Measurements from ENCODE around the gene THG1L. TPM values are rescaled to one million over a fixed set of nuclear protein-coding genes. Genes with fewer than 3 reads are reported as not detected.

The THG1L gene
- total RNA-seq, 1 experiment from 2014 or later = 45.3 TPM

DNA sequence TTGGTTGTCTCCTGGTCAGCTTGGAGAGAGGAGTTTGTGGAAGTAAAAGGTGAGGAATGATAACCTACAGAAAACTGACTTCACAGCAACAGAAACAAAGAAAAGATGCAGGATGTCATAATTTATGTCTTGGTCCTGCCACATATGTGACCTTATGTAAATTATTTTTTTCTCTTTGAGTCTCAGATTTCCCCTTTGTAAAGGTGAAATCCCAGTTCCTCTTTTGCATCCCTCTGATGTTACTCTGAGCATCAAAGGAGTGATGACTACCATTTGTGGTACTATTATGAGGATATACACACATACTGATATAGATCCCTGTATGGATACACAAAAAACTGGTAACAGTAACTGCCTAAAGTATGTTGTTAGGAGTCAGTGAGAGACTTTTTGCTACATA, 1.4 kb upstream of the THG1L start:
- TF ChIP-seq EZH2phosphoT487 (IDR thresholded peaks at IDR 0.05; ENCODE audit: borderline replicate concordance, low read length) (no peak), EZH2 (IDR thresholded peaks at IDR 0.05; ENCODE audit: low read length, unreplicated experiment) (no peak), CTCF (conservative IDR thresholded peaks at IDR 0.05; ENCODE audit: low read depth, low read length) (no peak)
- no TSS peak for BruUV-seq (replicated peaks)
- H3K27ac ChIP-seq (ENCODE audit: low read length) = no peak overlapping the region
- H3K4me2 ChIP-seq (ENCODE audit: low read length) = no peak overlapping the region
- no peak overlapping the region for H3K9ac ChIP-seq (ENCODE audit: low read length)
- CTCF ChIA-PET = no interaction called here
- H3K27me3 ChIP-seq (ENCODE audit: low read length) = no peaks in the 10 kb centered on the region
- H3K9me3 ChIP-seq (ENCODE audit: low read length) = no peaks in the 10 kb centered on the region
- peaks cover 8% of the 10 kb centered on the region; the same call in 1 of the 2 replicates for H3K36me3 ChIP-seq (ENCODE audit: low read depth, low read length)
- no peaks in the 10 kb centered on the region for H4K20me1 ChIP-seq (ENCODE audit: low read length)
- no peak overlapping the region for H3K4me3 ChIP-seq (ENCODE audit: low read length)
- peaks cover 15% of the 10 kb centered on the region for H3K4me1 ChIP-seq (ENCODE audit: insufficient read depth, low read length)
- POLR2A ChIA-PET (ENCODE audit: unreplicated experiment) = no interaction called here
- peaks cover 11% of the 10 kb centered on the region for H3K79me2 ChIP-seq (ENCODE audit: low read length)
- ATAC-seq = no peak
- no peak overlapping the region for H2AFZ ChIP-seq (ENCODE audit: low read length)
- no peaks in the 10 kb centered on the region for H3F3A ChIP-seq (ENCODE audit: low read length, unreplicated experiment)
- intact Hi-C loops (cut with micrococcal nuclease) = no loop called here
- no peaks in the 10 kb centered on the region for H3K9me2 ChIP-seq (replicated peaks; ENCODE audit: low read length)
- no peak for DNase-seq

- Histone ChIP-seq H3K4me1 (ENCODE audit: insufficient read depth, low read length) (peaks cover 15% of the 10 kb centered on the region), H3K9me3 (ENCODE audit: low read length) (no peaks in the 10 kb centered on the region), H3K4me2 (ENCODE audit: low read length) (peak overlapping the region; percentile 83), H3K27ac (ENCODE audit: low read length) (peak overlapping the region; percentile 82), H3K4me3 (ENCODE audit: low read length) (peak overlapping the region; percentile 78), H3K9me2 (replicated peaks; ENCODE audit: low read length) (no peaks in the 10 kb centered on the region), H3K79me2 (ENCODE audit: low read length) (peaks cover 11% of the 10 kb centered on the region), H3F3A (ENCODE audit: low read length, unreplicated experiment) (no peaks in the 10 kb centered on the region), H2AFZ (ENCODE audit: low read length) (peak overlapping the region; percentile 96), H3K27me3 (ENCODE audit: low read length) (no peaks in the 10 kb centered on the region), H4K20me1 (ENCODE audit: low read length) (no peaks in the 10 kb centered on the region), H3K36me3 (ENCODE audit: low read depth, low read length) (peaks cover 13% of the 10 kb centered on the region; the same call in 1 of the 2 replicates), H3K9ac (ENCODE audit: low read length) (peak overlapping the region; percentile 84)
- DNase-seq = no peak
- BruUV-seq (replicated peaks) = no TSS peak
- ChIA-PET POLR2A (ENCODE audit: unreplicated experiment) (interaction anchor here (0.5 kb wide), 1 partner anchor 31 kb away, joined by 3 read pairs; no protein-coding TSS in a partner anchor), CTCF (interaction anchor here (0.6 to 1.9 kb wide), 4 partner anchors 12 to 300 kb away, joined by 3 to 12 read pairs (median 6); partner anchors contain the start of gene LSM11)
- no peak for ATAC-seq
- TF ChIP-seq CTCF (conservative IDR thresholded peaks at IDR 0.05; ENCODE audit: low read depth, low read length) (no peak), EZH2phosphoT487 (IDR thresholded peaks at IDR 0.05; ENCODE audit: borderline replicate concordance, low read length) (no peak), EZH2 (IDR thresholded peaks at IDR 0.05; ENCODE audit: low read length, unreplicated experiment) (no peak)
- intact Hi-C loops (cut with micrococcal nuclease) = loop anchor here (1.0 kb wide), 1 partner anchor 12 kb away; the partner anchor contains the start of gene LSM11
Observed at GRCh38 chr5:157730900-157731271, 334 bp upstream of the THG1L start.

DNA sequence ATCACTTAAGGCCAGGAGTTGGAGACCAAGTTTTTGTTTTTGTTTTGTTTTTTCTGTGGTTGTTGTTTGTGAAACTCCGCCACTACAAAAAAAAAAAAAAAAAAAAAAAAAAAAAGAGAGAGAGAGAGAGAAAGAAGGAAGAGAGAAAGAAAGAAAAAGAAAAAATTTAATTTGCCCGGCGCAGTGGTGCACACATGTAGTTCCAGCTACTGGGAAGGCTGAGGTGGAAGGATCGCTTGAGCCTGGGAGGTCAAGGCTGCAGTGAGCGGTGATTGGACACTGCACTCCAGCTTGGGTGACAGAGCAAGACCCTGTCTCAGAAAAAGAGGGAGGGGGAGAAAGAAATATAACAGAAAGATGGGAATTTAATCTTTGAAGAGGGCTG, 902 bp downstream of the THG1L start:
- ChIA-PET POLR2A (ENCODE audit: unreplicated experiment) (interaction anchor here (0.6 kb wide), 3 partner anchors 12 to 408 kb away, joined by 3 to 5 read pairs (median 5); no protein-coding TSS in a partner anchor), CTCF (interaction anchor here (0.6 to 1.9 kb wide), 2 partner anchors 11 to 128 kb away, joined by 3 to 9 read pairs; partner anchors contain the start of gene LSM11)
- BruUV-seq (replicated peaks) = no TSS peak
- Histone ChIP-seq H3K4me2 (ENCODE audit: low read length) (peak overlapping the region; percentile 83), H4K20me1 (ENCODE audit: low read length) (no peaks in the 10 kb centered on the region), H3K9me2 (replicated peaks; ENCODE audit: low read length) (no peaks in the 10 kb centered on the region), H3K27ac (ENCODE audit: low read length) (no peak overlapping the region), H3K79me2 (ENCODE audit: low read length) (peaks cover 11% of the 10 kb centered on the region), H3K9ac (ENCODE audit: low read length) (peak overlapping the region; percentile 84), H2AFZ (ENCODE audit: low read length) (peak overlapping the region; percentile 96; the same call in 1 of the 2 replicates), H3K36me3 (ENCODE audit: low read depth, low read length) (peaks cover 13% of the 10 kb centered on the region; the same call in 1 of the 2 replicates), H3K27me3 (ENCODE audit: low read length) (no peaks in the 10 kb centered on the region), H3K9me3 (ENCODE audit: low read length) (no peaks in the 10 kb centered on the region), H3K4me3 (ENCODE audit: low read length) (peak overlapping the region; percentile 78), H3K4me1 (ENCODE audit: insufficient read depth, low read length) (peaks cover 15% of the 10 kb centered on the region), H3F3A (ENCODE audit: low read length, unreplicated experiment) (no peaks in the 10 kb centered on the region)
- DNase-seq (no peak), ATAC-seq (no peak)
- intact Hi-C loops (cut with micrococcal nuclease) = no loop called here
- no peak for TF ChIP-seq CTCF (conservative IDR thresholded peaks at IDR 0.05; ENCODE audit: low read depth, low read length)
- no peak for TF ChIP-seq EZH2 (IDR thresholded peaks at IDR 0.05; ENCODE audit: low read length, unreplicated experiment)
- TF ChIP-seq EZH2phosphoT487 (IDR thresholded peaks at IDR 0.05; ENCODE audit: borderline replicate concordance, low read length) = no peak
